Large intestine (tissue), 3 donors: ENCODE data around the gene ARHGEF11. TPM values are rescaled to one million over a fixed set of nuclear protein-coding genes. Genes with fewer than 3 reads are reported as not detected.
A peak's percentile ranks its signal among the peaks of the same experiment; 100 is the strongest.

Experiments
- DNase-seq, 2 donors: peaks; one replicate each; pipeline versions ENCODE4 v3.0.0 to v3.0.0-alpha.2; 2013
- H3K27ac ChIP-seq: one replicate; pipeline ENCODE4 v1.5.1; 2013; ENCODE audit warnings: low read length
- H3K27me3 ChIP-seq: 2 replicates; pipeline ENCODE4 v1.6.1; 2013; ENCODE audit warnings: low read length; ENCODE audit not compliant: control insufficient read depth, insufficient read depth
- H3K36me3 ChIP-seq: 2 replicates; pipeline ENCODE4 v1.6.1; 2013; ENCODE audit warnings: low read length; ENCODE audit not compliant: control insufficient read depth, insufficient read depth
- H3K4me1 ChIP-seq: one replicate; pipeline ENCODE4 v1.6.1; 2013; ENCODE audit warnings: low read length; ENCODE audit not compliant: control insufficient read depth, insufficient read depth
- H3K4me3 ChIP-seq: one replicate; pipeline ENCODE4 v1.5.1; 2013; ENCODE audit warnings: low read length
- H3K9me3 ChIP-seq: one replicate; pipeline ENCODE4 v1.6.1; 2013; ENCODE audit warnings: mild to moderate bottlenecking, low read depth, low read length, moderate library complexity; ENCODE audit not compliant: control insufficient read depth
- WGBS: methylation state at CpG from one replicate; pipeline ENCODE4 v1.1.5; 2013; ENCODE audit warnings: low lambda C conversion rate; ENCODE audit not compliant: insufficient coverage; 5-methylcytosine and 5-hydroxymethylcytosine counted together
- polyA plus RNA-seq: library from polyadenylated mRNA; unstranded; fragments of 120-200 nt; gene quantifications from one replicate; pipeline ENCODE4 v1.2.1, GENCODE V29; 2013

ARHGEF11 gene
- polyA plus RNA-seq, 1 donor: 34.0 TPM

DNA sequence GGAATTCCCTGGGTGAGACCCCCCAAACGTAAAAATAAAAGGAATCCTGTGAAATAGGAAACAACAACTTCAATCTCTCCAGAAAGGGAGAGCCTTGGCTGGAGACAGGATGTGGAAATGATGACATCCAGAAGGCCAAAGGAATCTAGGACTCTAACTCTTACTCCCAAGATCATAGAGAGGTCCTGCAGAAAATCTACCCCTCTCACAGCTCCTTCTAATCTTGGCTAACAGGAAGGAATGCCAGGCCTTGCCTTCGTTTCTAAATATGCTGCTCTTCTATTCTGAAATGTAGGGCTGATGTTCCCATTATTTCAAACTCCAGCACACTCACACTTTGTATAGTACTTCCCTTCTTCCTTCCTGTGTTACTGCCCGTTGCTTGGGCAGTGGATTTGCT lies 40.7 kb downstream of the ARHGEF11 start:
- no peak for DNase-seq
- Histone ChIP-seq H3K4me1 (peaks cover 3% of the 10 kb centered on the region), H3K27me3 (no peaks in the 10 kb centered on the region), H3K4me3 (no peak overlapping the region), H3K9me3 (no peaks in the 10 kb centered on the region), H3K36me3 (no peaks in the 10 kb centered on the region), H3K27ac (no peak overlapping the region)
- no CpG with 5 or more reads among the region's 3 CpGs for WGBS

DNA sequence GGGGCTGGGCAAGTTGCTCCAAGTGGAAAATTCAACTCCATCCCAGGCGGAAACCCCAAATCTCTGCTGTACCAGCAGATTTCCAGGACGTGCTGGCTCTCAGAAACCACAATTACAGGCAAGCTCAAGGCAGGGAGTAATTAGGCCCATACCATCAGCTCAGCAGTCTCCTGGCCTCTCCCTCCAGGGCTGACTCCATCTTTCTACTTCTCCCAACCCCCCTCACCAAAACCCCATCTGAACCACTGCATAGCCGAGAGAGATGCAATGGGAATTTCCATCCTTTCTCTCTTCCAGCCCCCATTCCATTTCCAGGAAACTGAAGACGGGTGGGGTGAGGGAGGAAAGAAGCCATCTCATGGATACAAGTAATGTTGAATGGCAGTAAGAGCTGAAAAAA lies 41.2 kb downstream of the ARHGEF11 start:
- no peaks in the 10 kb centered on the region for H3K9me3 ChIP-seq
- no peaks in the 10 kb centered on the region for H3K27me3 ChIP-seq
- no peak overlapping the region for H3K27ac ChIP-seq
- no peaks in the 10 kb centered on the region for H3K36me3 ChIP-seq
- WGBS: no CpG with 5 or more reads among the region's 4 CpGs
- no peak for DNase-seq
- peaks cover 7% of the 10 kb centered on the region for H3K4me1 ChIP-seq
- no peak overlapping the region for H3K4me3 ChIP-seq

DNA sequence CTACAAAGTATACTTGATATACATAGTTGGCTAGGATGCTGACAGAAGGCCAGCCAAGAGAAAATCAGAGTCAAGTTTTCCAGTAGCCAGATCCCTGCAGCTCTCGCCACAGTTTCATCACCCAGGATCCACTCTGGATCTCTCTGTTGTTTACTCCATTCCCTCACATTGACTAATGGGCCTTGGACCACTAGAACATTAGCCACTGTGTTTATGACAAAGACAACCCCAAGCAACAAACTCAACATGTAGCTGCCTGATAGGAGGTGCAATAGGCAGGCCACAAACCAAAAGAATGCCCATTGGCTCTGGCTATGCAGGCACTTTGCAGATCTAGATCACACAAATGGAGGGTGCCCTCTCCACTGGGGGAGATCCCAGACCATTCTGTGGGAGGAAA lies 44.2 kb downstream of the ARHGEF11 start:
- Histone ChIP-seq H3K36me3 (no peaks in the 10 kb centered on the region), H3K9me3 (no peaks in the 10 kb centered on the region), H3K4me1 (peaks cover 11% of the 10 kb centered on the region), H3K27ac (no peak overlapping the region), H3K4me3 (no peak overlapping the region), H3K27me3 (no peaks in the 10 kb centered on the region)
- no CpG with 5 or more reads among the region's 1 CpG for WGBS
- DNase-seq: no peak

DNA sequence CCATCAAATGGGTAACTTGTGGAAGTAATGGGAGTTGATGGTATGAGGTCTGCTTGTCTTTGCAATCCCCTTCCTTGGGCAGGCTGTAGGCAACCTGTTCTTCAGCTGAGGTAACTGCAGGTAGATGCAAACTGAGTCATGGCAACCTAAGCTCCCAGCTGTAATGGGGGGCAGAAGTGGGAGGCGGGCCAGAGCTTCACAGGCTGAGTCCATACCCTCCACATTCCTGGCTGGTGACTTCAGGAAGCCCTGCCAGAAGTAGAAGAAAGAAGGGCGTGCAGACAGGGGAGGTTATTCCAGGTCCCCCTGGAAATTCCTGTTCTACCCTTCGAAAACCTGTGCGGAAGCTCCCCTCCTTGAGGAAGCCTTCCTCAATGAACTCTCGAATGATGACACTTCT lies 44.9 kb downstream of the ARHGEF11 start:
- 94% methylated on average over 3 of the region's 5 CpGs for WGBS
- H3K27me3 ChIP-seq: no peaks in the 10 kb centered on the region
- H3K4me3 ChIP-seq: no peak overlapping the region
- H3K27ac ChIP-seq: no peak overlapping the region
- DNase-seq: no peak
- no peaks in the 10 kb centered on the region for H3K9me3 ChIP-seq
- no peaks in the 10 kb centered on the region for H3K36me3 ChIP-seq
- peaks cover 11% of the 10 kb centered on the region for H3K4me1 ChIP-seq

DNA sequence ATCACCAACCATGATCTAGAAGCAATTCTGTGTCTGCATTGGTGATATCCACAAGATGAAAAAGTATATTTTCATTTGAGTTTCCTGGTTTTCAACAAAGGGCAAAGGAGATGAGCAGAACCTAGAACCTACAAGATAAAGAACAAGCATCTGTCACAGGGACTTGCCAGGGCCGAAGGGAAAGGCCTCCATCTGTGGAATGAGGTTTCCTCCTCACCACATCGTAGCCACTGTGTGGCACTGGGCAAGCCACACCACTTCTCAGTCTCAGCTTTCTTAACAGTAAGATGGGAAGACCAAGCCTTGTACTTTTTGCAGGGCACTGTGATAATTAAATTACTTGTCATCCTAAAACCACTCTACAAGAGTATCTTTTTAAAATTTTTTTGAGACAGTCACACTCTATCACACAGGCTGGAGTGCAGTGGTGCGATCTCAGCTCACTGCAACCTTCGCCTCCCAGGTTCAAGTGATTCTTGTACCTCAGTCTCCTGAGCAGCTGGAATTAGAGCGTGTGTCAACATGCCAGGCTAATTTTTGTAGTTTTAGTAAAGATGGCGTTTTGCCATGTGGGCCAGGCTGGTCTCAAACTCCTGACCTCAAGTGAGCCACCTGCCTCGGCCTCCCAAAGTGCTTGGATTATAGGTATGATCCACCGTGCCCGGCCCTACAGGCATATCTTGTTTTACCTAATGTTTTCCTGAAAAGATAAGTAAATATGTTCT lies 45.8 kb downstream of the ARHGEF11 start:
- H3K27me3 ChIP-seq: no peaks in the 10 kb centered on the region
- no peak for DNase-seq
- H3K27ac ChIP-seq: peak overlapping the region; percentile 10
- H3K4me1 ChIP-seq: peaks cover 11% of the 10 kb centered on the region
- H3K4me3 ChIP-seq: no peak overlapping the region
- H3K36me3 ChIP-seq: no peaks in the 10 kb centered on the region
- no peaks in the 10 kb centered on the region for H3K9me3 ChIP-seq
- no CpG with 5 or more reads among the region's 9 CpGs for WGBS

DNA sequence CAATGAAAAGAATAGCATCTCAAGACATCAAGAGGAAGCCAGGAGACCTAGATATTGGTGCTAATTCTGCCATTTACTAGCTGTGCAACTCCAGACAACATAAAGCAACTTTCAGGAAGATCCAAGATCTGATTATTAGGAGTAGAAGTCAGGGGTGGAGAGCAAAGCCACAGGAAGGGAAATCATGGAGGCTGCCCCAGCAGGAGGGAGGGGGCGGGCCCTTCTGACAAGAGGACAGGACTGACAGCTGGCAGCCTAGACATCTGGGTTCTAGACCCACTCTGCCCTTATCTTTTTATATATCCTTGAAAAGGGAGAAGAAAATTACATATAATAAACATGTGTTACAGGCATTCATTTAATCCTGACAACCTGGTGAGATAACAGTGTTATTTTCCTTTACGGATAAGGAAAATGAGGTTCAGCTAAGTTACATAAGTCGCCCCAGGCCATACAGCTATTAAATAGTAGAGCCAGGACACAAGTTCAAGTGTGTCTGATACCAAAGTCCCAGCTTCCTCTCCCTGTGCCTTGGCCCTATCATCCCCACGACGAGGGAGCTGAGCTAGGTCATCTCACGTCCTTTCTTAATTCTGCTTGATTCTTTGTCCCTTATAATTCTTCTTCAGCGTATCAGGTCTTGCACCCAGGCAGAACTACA lies 46.6 kb downstream of the ARHGEF11 start:
- H3K27me3 ChIP-seq: no peaks in the 10 kb centered on the region
- peak; percentile 41 to 69 for DNase-seq
- no peaks in the 10 kb centered on the region for H3K9me3 ChIP-seq
- H3K36me3 ChIP-seq: no peaks in the 10 kb centered on the region
- peak overlapping the region; percentile 10 for H3K27ac ChIP-seq
- WGBS: no CpG with 5 or more reads among the region's 7 CpGs
- no peak overlapping the region for H3K4me3 ChIP-seq
- H3K4me1 ChIP-seq: peaks cover 18% of the 10 kb centered on the region

DNA sequence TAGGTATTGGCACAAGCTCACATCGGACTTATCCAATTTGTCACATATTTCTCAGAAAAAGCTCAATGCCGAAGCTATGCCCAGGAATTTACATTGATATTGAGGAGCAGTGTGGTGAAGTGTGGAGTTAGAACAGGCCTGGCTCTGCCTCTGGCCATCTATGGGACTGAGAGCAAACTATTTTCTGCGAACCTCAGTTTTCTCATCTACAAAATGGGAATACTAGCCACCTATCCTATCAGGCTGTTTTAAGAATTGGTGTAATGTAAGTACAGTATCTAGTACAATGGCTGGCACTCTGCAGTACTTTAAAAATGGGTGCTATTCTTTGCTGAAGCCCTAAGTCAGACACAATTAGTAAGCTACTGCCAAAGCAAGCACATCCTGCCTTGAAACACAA lies 47.2 kb downstream of the ARHGEF11 start:
- no peaks in the 10 kb centered on the region for H3K9me3 ChIP-seq
- H3K27me3 ChIP-seq: no peaks in the 10 kb centered on the region
- H3K4me1 ChIP-seq: peaks cover 24% of the 10 kb centered on the region
- no peaks in the 10 kb centered on the region for H3K36me3 ChIP-seq
- no peak for DNase-seq
- no peak overlapping the region for H3K4me3 ChIP-seq
- H3K27ac ChIP-seq: no peak overlapping the region
- no CpG with 5 or more reads among the region's 3 CpGs for WGBS

DNA sequence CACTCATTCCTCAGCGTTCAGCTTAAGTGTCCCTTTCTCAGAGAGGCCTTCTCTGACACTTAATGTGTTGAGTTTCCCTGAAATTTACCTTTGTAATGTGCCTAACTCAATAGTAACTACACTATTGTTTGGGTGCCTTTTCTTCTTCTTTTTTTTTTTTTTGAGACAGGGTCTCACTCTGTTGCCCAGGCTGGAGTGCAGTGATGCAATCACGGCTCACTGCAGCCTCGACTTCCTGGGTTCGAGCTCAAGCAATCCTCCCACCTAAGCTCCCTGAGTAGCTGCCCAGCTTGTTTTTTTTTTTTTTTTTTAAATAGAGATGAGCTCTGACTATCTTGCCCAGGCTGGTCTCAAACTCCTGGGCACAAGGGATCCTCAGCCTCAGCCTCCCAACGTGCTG lies 50.1 kb downstream of the ARHGEF11 start:
- no CpG with 5 or more reads among the region's 5 CpGs for WGBS
- H3K27ac ChIP-seq: no peak overlapping the region

DNA sequence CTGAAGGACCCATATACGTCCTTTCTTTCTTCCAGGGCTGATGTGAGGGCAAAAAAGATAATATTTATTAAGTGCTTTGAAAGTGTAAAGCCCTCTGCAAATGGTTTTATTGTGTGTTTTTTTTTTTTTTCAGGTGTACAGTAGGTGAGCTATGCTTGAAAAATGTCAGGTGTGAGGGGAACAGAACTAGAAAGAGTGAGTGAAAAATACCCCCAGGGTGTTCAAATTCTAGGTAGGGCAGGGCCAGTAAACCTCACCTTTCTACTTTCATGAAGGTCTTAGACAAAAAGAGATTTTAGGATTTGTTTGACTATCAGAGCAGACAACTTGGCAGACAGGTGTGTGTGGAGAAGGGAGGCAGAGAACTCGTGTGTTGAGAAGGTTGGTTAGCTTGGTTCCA lies 51.3 kb downstream of the ARHGEF11 start:
- H3K4me3 ChIP-seq: no peak overlapping the region
- H3K4me1 ChIP-seq: peaks cover 32% of the 10 kb centered on the region
- no peaks in the 10 kb centered on the region for H3K27me3 ChIP-seq
- H3K27ac ChIP-seq: peak overlapping the region; percentile 56
- WGBS: no CpG with 5 or more reads among the region's 2 CpGs
- no peak for DNase-seq
- no peaks in the 10 kb centered on the region for H3K36me3 ChIP-seq
- H3K9me3 ChIP-seq: no peaks in the 10 kb centered on the region

More for the DNA sequence above, 50.1 kb downstream of the ARHGEF11 start:
- Histone ChIP-seq H3K36me3 (no peaks in the 10 kb centered on the region), H3K27me3 (no peaks in the 10 kb centered on the region), H3K4me3 (no peak overlapping the region), H3K4me1 (peaks cover 37% of the 10 kb centered on the region), H3K9me3 (no peaks in the 10 kb centered on the region)
- no peak for DNase-seq

DNA sequence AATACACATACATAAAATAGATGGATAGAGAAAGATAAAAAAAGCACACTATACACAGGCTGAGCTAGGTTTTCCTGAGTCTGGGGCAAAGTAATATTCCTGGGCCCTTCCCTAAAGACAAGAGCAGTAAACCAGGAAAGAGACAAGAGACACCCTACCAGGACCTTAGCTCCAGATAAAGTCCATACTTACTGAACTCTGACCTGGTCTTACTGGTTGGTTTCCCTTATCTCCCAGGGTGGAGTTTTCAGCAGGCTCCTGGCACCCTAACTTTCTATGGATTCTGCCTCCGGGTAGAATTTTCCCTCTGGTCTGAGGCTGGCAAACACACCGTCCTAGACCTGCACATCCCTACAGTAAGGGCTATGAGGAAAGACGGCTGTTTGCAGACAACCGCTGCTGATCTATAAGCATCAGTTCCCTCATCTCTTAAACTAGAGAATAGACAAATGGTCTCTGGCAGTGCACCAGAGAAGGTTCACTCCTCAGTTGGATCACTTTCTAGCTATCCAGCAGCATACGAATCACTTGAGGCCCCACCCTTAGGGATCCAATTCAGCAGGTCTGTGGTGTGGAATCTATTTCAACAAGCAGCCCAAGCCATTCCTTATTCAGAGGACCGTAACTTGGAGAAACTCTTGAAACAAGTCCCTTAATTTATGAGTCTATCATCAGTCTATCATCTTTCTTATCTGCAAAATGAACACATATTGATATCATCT lies 52.0 kb downstream of the ARHGEF11 start:
- Histone ChIP-seq H3K27me3 (no peaks in the 10 kb centered on the region), H3K36me3 (no peaks in the 10 kb centered on the region), H3K9me3 (no peaks in the 10 kb centered on the region), H3K4me1 (peaks cover 27% of the 10 kb centered on the region), H3K27ac (peak overlapping the region; percentile 56), H3K4me3 (no peak overlapping the region)
- WGBS: 80% methylated on average over 1 of the region's 6 CpGs
- peak; percentile 64 to 83 for DNase-seq
